Neutrophil (primary cell): ENCODE results near the gene KCTD11.

Experiments used
- H3K27ac ChIP-seq: fragments of 200-600 bp; sonication (generic); 2 replicates; pipeline ENCODE4 v1.5.1; 2016; ENCODE audit warnings: mild to moderate bottlenecking, moderate library complexity
- H3K27me3 ChIP-seq: fragments of 200-600 bp; sonication (generic); 2 replicates; pipeline ENCODE4 v1.6.0; 2016; ENCODE audit warnings: mild to moderate bottlenecking
- H3K36me3 ChIP-seq: fragments of 200-600 bp; sonication (generic); 2 replicates; pipeline ENCODE4 v1.5.1; 2017
- H3K4me1 ChIP-seq, 2 experiments: fragments of 200-600 bp in 1 of 2; sonication (generic) in 1 of 2; 1 replicate in 1 of 2; 2 replicates in 1 of 2; pipeline versions ENCODE4 v1.5.1 to v1.6.1; 2013 to 2016; ENCODE audit warnings: low read depth in 1 of 2, low read length in 1 of 2, mild to moderate bottlenecking in 1 of 2, moderate library complexity in 1 of 2; ENCODE audit not compliant: control insufficient read depth in 1 of 2, insufficient read depth in 1 of 2
- H3K4me3 ChIP-seq, 2 experiments: fragments of 200-600 bp in 1 of 2; sonication (generic) in 1 of 2; 1 replicate in 1 of 2; 2 replicates in 1 of 2; pipeline ENCODE4 v1.5.1; 2013 to 2016; ENCODE audit warnings: low read depth in 1 of 2, low read length in 1 of 2, mild to moderate bottlenecking in 1 of 2, moderate library complexity in 1 of 2
- H3K9me3 ChIP-seq: fragments of 200-600 bp; sonication (generic); 2 replicates; pipeline ENCODE4 v1.5.1; 2016
- TF ChIP-seq, protein P1 (sequence below): fragments of 200-600 bp; sonication (generic); IDR thresholded peaks from 2 replicates; pipeline ENCODE4 v1.5.1; 2016; ENCODE audit warnings: antibody characterized with exemption

The KCTD11 gene

DNA sequence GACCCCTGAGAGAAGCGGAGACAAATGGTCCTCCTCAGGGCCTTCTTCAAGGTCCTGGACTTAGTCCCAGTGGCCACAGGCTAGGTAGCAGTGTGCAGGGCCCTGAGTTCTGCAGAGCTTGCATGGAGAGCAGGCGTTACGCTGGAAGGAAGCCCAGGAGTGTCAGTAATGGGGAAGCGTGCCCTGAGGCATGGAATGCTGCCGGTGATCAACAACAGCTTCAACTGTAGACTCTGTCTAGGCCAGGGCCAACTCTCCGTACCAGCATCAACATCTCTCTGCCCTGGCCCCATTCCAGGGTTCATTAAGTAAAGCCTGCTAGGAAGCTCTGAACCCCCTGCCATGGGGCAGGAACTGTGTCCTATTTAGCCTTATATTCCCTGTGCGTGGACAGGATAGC, 28.4 kb downstream of the KCTD11 start:
- H3K27me3 ChIP-seq: peaks cover 96% of the 10 kb centered on the region
- no peaks in the 10 kb centered on the region for H3K36me3 ChIP-seq
- H3K27ac ChIP-seq: no peak overlapping the region
- no peaks in the 10 kb centered on the region for H3K9me3 ChIP-seq
- TF ChIP-seq, protein P1, sequence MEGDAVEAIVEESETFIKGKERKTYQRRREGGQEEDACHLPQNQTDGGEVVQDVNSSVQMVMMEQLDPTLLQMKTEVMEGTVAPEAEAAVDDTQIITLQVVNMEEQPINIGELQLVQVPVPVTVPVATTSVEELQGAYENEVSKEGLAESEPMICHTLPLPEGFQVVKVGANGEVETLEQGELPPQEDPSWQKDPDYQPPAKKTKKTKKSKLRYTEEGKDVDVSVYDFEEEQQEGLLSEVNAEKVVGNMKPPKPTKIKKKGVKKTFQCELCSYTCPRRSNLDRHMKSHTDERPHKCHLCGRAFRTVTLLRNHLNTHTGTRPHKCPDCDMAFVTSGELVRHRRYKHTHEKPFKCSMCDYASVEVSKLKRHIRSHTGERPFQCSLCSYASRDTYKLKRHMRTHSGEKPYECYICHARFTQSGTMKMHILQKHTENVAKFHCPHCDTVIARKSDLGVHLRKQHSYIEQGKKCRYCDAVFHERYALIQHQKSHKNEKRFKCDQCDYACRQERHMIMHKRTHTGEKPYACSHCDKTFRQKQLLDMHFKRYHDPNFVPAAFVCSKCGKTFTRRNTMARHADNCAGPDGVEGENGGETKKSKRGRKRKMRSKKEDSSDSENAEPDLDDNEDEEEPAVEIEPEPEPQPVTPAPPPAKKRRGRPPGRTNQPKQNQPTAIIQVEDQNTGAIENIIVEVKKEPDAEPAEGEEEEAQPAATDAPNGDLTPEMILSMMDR: no peak
- H3K4me3 ChIP-seq: no peak overlapping the region
- H3K4me1 ChIP-seq: peaks cover 7 to 10% of the 10 kb centered on the region in 2 experiments

DNA sequence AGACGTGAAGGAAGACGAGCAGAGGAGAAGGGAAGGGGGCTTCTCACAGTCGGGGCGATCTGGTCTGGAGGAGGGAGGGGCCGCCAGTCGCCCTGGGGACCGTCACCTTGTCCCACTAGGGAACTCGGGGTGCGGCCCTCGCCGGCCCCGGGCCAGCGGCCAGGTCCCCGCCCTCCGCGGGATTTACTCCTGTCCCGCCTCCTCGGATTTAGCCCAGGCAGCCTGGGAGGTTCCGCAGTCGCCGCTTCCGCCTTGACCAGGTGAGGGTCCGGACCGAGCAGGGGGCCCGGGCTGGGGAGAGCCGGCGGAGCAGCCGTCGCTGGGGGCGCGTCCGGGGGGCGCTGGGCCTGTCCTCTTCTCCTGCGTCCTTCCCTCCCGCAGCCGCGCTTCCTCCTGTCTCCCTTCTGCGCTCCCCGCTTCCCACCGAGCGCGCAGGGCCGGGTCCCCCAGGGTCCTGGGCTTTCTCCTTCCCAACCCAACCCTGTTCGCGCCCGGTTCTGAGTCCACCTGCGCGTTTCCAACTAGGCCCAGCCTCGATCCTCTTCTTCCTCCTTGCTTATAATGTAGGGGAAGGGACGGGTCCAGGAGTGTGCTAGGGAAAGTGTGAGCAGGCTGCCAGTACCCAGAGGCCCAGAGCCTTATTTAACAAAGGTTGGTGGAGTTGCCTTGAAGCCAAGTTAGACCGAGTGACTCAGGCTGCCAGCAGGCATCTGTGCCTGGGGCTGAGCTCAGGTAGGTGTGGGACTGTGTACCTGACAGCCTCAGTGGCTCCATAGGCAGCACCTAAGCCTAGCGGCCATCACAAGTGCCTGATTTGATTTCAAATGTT, 29.1 kb downstream of the KCTD11 start, which contains the start of gene TNK1:
Gene TNK1 (plus strand): TSS at position 235 of the 829 bp plus-strand sequence. CDS start 1,838 bp downstream, outside the sequence.
- TF ChIP-seq, protein P1: no peak
- Histone ChIP-seq H3K27ac (no peak within 1 kb of the TSS), H3K4me3 (no peak within 1 kb of the TSS), H3K9me3 (no peaks in the 10 kb centered on the region), H3K36me3 (no peaks in the 10 kb centered on the region), H3K4me1 (peaks cover 7 to 10% of the 10 kb centered on the region in 2 experiments), H3K27me3 (peaks cover 97% of the 10 kb centered on the region)

- Histone ChIP-seq H3K27me3 (peaks cover 81% of the 10 kb centered on the region), H3K9me3 (no peaks in the 10 kb centered on the region), H3K36me3 (no peaks in the 10 kb centered on the region), H3K27ac (no peak overlapping the region), H3K4me1 (peaks cover 7 to 10% of the 10 kb centered on the region in 2 experiments), H3K4me3 (no peak overlapping the region)
- TF ChIP-seq, protein P1: no peak
Observed at GRCh38 chr17:7382901-7383300, 30.9 kb downstream of the KCTD11 start.

DNA sequence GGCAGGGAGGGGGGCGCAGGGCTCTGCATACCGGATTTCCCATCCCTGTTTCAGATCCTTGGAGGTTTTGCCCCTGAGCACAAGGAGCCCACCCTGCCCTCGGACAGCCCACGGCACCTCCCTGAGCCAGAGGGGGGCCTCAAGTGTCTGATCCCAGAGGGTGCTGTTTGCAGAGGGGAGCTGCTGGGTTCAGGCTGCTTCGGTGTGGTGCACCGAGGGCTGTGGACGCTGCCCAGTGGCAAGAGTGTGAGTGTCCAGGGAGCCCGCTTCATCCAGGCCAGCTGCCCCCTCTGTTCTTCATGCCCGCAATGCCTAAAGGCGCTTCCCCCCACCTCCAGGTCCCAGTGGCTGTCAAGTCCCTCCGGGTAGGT, 31.4 kb downstream of the KCTD11 start:
- Histone ChIP-seq H3K27ac (no peak overlapping the region), H3K27me3 (peaks cover 78% of the 10 kb centered on the region), H3K36me3 (no peaks in the 10 kb centered on the region), H3K4me3 (no peak overlapping the region), H3K4me1 (peaks cover 7 to 10% of the 10 kb centered on the region in 2 experiments), H3K9me3 (no peaks in the 10 kb centered on the region)
- TF ChIP-seq, protein P1: no peak

- Histone ChIP-seq H3K4me3 (peak overlapping the region; percentile 32 to 49), H3K4me1 (peaks cover 7 to 10% of the 10 kb centered on the region in 2 experiments), H3K9me3 (no peaks in the 10 kb centered on the region), H3K36me3 (no peaks in the 10 kb centered on the region), H3K27me3 (peaks cover 73% of the 10 kb centered on the region), H3K27ac (no peak overlapping the region)
- TF ChIP-seq, protein P1: no peak
Observed at GRCh38 chr17:7383742-7384488, 32.0 kb downstream of the KCTD11 start.
